ENCODE results near the gene LTC4S.
A peak's percentile ranks its signal among the peaks of the same experiment; 100 is the strongest.
"Not testable (repeated sequence)": the region's sequence is repeated elsewhere in the genome, so short reads cannot be mapped to it uniquely, and the experiment has no call there.

LTC4S gene, protein sequence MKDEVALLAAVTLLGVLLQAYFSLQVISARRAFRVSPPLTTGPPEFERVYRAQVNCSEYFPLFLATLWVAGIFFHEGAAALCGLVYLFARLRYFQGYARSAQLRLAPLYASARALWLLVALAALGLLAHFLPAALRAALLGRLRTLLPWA

DNA sequence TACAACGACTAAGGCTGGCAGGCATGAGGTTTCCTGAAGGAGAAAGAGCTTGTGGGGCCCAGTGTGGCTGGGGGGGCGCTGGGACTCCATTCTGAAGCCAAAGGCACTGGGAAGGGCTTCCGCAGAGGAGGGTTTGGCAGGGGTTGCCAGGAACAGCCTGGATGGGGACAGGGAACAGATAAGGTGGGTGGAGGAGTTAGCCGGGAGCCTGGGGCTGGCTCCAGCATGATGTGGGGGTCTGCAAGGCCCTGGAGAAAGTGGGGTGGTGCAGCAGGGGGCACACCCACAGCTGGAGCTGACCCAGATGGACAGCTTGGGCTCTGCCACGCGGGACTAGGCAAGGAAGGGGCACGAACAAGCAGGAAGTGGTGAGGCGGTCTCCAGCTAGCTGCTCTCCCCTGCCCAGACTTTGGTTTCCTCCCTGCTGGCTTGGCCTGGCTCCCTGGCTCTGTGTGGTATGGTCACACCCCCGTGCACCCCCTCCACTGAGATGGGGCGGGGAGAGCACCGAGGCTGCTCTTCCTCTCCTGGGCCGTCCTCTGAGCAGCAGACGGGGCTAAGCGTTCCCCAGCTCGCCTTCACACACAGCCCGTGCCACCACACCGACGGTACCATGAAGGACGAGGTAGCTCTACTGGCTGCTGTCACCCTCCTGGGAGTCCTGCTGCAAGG lies at the start of gene LTC4S:
Gene LTC4S (plus strand): TSS at position 519 of the 672 bp plus-strand sequence. CDS start 95 bp downstream, at position 614.
- DNase-seq (ENCODE audit: low read depth in 1 of 2, low spot score in 1 of 2): no peak

DNA sequence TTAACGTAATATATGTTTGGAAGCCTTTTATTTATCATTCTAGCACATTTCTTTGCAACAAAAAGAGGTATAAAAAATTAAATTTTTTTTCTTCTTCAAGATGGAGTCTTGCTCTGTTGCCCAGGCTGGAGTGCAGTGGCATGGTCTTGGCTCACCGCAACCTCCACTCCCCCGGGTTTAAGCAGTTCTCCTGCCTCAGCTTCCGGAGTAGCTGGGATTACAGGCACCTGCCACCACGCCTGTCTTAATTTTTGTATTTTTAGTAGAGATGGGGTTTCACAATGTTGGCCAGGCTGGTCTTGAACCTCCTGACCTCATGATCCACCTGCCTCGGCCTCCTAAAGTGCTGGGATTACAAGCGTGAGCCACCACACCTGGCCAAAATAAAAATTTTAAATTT lies 49.7 kb upstream of the LTC4S start:
- DNase-seq (ENCODE audit: low read depth in 1 of 2, low spot score in 1 of 2): not testable (repeated sequence)

DNA sequence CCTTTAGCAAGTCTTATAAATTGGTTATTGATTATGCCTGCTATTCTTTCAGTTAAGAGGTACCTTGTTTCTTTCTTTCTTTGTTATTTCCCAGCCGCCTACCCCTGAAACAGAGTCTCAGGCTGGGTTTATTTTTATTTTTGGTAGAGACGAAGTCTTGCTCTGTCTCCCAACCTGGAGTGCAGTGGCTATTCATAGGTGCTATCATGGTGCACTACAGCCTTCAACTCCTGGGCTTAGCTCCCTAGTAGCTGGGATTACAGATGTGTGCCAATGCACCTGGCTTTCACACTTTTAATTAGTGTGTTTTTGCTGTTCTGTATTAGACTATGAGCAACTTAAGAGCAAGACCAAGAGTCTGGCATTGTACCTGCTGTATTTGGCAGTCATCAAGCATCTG lies 46.9 kb upstream of the LTC4S start:
- DNase-seq (ENCODE audit: low read depth in 1 of 2, low spot score in 1 of 2): no peak

DNA sequence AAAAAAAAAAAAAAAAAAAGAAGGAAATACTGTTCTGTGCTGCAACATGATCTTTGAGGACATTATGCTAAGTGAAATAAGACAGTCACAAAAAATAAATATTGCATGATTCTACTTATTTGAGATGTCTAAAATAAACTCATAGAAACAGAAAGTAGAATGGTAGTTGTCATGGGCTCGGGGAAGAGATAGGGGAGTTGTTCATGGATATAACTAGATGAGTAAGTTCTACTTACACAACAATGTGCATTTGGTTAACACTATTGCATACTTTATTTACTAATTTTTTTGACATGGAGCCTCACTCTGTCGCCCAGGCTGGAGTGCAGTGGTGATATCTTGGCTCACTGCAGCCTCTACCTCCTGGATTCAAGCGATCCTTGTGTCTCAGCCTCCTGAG lies 46.0 kb upstream of the LTC4S start:
- DNase-seq (ENCODE audit: low read depth in 1 of 2, low spot score in 1 of 2): no peak

DNA sequence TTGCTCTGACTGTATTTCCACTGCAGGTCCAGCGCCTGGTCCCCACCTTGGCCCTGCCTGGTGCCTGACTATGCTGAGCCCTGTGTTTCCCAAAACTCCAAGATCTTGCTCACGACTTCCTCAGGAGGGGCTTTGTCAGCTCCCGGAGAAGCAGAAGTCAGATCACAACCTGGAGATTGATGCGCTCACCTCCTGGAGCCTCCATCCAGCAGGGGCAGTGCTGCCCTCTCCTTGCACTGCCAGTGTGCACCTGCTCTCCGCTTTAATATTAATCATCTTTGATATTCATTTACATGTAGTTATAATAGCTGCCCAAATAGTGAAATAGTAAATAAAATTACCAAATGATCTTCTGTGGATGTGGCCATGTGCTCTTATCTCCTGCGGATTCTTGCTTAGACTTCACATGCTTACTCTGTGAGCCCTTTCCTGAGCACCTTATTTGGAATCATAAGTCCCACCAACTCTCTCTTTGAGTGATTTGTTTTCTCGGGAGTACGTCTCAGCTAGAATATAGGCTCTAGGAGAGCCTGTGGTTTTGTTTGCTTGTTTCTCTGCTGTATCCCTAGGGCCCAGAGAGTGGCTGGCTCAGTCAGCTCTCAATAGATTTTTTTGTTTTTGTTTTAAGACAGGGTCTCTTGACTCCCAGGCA lies 43.8 kb upstream of the LTC4S start:
- DNase-seq (ENCODE audit: low read depth in 1 of 2, low spot score in 1 of 2): no peak

DNA sequence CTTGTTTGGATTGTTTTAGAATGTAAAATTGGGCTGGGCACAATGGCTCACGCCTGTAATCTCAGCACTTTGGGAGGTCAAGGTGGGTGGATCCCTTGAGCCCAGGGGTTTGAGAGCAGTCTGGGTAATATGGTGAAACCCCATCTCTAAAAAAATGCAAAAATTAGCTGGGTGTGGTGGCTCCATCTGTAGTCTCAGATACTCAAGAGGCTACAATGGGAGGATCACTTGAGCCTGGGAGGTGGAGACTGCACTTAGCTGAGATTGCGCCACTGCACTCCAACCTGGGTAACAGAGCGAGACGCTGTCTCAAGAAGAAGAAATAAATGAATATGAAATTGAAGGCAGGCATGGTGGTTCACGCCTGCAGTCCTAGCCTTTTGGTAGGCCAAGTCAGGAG lies 39.8 kb upstream of the LTC4S start:
- DNase-seq (ENCODE audit: low read depth in 1 of 2, low spot score in 1 of 2): no peak

DNA sequence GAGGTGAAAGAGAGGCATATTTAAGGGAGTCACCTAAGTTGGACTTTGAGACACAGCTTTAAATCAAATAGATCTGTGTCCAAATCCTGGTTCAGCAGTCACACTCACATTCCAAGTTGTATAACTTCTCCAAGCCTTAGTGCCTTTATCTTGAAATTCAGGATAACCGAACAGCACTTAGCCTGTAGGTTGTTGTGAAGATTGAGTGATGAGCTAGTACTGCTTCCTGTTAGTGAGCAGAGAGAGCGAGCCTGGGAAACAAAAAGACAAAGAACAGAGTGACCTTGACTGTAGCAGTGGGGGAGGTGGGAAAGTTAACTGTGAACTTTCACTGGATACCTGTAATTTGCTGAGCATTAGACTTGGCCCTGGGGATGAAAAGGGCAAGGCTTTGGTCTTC lies 38.8 kb upstream of the LTC4S start:
- no peak for DNase-seq (ENCODE audit: low read depth in 1 of 2, low spot score in 1 of 2)

DNA sequence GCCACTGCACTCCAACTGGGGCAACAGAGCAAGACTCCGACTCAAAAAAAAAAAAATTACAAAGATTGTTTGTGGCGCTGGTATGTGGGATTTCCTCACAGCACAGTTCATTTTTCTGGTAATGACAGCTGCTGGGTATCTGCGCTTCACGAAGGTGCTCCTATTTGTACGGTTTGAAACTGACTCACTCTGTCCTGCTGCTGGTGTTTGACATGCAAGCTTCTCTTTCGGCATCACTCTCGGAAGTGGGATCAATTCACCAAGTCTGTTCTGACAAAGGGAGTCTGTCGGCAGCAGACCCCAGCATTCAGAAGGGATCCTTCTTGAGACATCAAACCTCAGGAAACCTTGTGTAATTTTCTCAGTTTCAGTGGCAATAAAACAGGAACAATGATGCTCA lies 34.8 kb upstream of the LTC4S start:
- no peak for DNase-seq (ENCODE audit: low read depth in 1 of 2, low spot score in 1 of 2)

DNA sequence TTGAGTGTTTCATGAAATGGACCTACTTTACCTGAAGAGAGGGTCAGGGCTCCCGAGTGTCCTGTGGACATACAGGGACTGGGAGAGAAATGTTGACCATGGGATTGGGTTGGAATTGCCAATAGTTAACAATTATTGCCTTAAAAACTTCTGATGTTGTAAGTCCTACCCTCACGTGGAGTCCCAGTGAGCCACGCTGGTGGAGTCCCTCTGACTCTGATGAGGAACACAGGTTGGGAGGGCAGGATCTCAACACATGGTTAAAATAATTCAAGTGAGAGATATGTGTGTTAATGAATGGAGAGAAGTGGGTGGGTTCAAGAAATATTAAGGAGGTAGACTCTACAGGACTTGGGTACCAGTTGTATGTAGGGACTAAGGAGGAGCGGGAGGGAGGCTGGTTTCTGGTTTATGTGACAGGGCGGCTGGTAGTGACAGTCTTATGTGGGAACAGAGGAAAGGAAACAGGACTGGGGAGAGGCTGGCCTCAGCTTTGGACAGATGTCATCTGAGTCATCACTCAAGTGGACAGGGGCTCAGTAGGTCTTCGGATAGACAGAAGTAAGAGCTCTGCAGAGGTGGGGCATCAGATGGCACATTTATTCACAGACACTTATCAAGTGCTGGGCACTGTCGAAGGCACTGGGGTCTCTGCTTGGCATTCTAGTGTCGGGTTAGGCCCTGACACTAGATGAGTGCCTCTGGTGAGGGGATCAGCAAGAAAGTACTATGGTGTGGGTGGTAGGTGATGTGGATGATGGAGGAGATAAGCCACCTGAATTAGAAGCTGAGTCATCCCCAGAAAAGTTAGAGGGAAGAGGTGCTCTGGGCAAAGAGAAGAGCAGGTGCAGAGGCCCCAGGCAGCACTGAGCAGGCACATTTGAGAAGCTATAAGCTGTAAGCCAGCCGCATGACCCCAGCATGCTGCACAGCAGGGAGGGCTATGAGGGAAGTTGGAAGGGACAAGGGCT lies 33.9 kb upstream of the LTC4S start:
- DNase-seq (ENCODE audit: low read depth in 1 of 2, low spot score in 1 of 2): peak in 1 of 2 donors; percentile 23

DNA sequence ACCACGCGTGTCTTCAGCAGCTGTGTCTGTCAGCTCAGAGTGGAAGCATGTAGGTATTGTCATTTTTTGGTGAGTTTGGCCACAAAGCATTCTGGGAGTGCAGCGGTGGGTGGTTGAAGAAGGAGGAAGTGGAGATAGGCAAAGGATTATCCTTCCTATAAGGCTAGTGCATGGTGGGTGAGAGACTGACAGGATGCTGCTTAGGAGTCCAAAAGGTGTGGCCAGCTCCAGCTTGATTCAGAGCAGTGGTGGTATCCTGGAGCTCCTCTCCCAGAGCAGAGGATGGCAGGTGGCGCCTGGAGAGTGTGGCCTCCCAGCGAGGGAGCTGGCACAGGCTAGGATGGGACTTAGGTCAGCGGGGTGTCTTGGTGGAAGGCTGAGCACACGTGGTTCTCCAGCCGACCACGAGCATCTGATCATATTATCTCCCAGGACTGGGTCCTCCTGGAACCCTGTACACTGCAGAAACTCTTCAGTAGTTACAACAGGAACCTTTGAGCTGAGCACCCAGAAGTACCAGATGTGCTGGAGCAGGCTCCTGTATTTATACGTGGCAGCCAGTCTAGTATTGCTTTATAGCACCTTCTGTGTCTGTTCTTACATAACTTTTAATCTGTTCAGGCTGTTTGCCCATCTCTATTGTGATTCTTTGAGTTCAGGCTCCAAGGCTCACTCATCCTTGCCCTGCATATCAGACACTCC lies 31.6 kb upstream of the LTC4S start:
- no peak for DNase-seq (ENCODE audit: low read depth in 1 of 2, low spot score in 1 of 2)

DNA sequence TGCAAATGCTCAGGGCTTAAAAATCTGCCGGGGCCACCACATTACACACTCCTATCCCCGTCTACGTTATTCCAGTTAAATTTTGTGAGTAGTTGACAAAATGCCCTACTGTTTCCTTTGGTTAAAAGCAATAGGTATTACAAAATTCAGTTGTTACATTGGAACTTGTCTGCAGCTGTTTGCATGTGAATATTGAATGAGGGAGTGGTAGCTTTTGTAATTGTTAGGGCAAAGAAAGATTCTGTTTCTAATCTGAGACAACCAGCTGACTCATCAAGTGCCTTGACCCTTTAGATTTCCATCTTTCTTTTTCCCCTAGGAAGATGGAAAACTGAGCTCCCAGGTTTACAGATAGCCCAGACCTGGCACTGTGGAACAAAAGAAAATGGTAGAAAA lies 31.0 kb upstream of the LTC4S start:
- DNase-seq (ENCODE audit: low read depth in 1 of 2, low spot score in 1 of 2): no peak

DNA sequence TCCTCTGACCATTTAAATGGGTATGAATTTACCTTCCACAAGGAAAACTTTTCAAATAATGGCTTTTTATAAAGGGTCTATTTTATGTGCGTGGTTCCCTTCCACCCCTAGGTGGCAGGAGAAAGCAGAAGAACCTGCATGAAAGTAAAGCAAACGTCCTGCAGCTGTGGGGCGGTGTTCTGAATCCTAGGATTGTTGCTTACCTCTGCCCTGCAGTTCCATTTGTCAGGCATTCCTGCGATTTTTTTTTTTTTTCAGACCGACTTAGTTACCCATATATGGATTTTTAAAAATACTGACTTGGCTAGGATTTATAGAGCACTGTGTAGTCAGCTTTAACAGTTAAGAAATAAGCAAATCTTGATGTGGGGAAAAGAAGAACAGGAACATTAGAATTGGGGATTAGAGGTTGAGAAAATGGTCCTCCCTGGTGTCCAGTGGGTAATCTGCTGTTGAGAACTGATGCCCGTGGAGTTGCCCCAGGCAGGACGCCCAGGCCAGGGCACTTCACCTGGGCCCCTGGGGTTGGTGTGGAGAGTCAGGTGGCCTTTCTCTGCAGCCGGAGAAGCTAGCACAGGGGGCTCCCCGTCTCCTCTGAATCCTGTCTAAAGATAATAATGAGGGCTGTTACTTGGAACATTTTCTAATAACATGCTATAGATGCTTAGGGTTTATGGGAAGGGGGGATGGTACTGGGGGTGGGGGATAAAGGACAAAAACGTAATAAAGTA lies 30.4 kb upstream of the LTC4S start:
- peak in 1 of 2 donors; percentile 39 for DNase-seq (ENCODE audit: low read depth in 1 of 2, low spot score in 1 of 2)

DNA sequence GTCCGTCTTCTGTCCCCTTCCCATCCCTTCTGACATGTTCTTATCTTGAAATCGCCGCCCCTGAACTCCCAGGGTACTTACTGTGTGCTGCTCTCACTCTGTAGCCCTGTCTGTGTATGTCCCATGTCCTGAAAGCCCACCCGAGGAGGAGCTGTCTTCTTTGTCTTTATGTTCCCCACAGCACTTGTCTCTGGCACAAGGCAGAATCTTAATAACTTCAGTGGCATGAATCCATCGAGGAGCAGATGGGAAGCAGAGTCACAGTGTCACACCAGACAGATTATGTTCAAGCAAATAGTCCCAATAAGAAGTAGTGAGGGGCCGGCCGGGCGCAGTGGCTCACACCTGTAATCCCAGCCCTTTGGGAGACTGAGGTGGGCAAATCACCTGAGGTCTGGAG lies 29.7 kb upstream of the LTC4S start:
- no peak for DNase-seq (ENCODE audit: low read depth in 1 of 2, low spot score in 1 of 2)

DNA sequence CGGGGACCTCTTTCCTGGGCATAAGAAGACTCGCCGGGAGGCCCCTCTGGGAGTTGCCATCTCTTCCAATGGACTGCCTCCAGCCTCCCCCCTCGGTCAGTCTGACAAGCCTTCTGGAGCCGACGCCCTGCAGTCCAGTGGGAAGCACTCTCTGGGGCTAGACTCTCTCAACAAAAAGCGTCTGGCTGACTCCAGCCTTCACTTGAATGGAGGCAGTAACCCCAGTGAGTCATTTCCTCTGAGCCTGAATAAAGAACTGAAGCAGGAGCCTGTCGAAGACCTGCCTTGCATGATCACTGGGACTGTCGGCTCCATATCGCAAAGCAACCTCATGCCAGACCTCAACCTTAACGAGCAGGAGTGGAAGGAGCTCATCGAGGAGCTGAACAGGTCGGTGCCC lies 28.4 kb upstream of the LTC4S start:
- DNase-seq (ENCODE audit: low read depth in 1 of 2, low spot score in 1 of 2): no peak

DNA sequence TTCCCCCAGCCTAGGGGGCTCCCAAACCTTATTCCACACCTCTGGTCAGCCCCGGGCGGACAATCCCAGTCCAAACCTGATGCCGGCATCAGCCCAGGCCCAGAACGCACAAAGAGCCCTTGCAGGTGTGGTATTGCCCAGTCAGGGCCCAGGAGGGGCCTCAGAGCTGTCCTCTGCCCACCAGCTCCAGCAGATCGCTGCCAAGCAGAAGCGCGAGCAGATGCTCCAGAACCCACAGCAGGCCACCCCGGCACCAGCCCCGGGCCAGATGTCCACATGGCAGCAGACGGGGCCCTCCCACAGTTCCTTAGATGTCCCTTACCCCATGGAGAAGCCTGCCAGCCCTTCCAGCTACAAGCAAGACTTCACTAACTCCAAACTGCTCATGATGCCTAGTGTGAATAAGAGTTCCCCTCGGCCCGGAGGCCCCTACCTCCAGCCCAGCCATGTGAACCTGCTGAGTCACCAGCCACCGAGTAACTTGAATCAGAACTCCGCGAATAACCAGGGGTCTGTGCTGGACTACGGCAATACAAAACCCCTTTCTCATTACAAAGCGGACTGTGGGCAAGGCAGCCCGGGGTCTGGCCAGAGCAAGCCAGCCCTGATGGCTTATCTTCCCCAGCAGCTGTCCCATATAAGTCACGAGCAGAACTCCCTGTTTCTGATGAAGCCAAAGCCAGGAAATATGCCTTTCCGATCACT lies 27.6 kb upstream of the LTC4S start:
- DNase-seq (ENCODE audit: low read depth in 1 of 2, low spot score in 1 of 2): no peak

DNA sequence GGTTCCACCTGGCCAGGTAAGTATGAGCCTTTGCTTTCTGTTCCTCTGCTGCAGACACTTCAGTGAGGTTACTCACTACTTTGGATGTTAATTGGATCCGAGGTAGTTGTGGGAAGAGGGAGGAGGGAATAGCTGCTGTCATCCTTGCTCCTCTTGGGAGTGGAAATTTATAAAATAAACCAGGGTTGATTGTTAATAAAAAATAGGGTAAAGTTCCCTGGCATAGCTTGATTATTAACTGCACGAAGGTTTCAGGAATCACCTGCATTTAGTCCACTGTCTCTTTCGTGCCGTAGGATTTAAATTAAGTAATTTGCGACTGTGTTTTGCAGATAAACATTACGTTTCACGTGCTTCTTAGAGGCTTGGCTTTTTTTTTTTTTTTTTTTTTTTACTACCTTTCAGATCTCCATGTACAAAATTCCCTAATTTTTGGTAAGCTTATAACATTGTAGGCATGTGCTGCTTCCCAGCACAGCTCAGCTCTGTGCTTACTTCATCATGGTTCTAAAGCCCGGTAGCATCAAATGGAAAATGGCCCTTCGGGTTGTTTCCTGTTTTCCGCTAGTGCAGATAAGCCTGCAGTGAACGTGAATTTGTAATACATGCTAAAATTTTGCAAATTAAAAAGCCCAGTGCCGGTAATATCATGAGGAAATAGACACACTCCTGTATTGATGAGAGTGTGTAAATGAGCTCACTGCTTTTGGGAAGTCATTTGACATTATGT lies 26.9 kb upstream of the LTC4S start:
- no peak for DNase-seq (ENCODE audit: low read depth in 1 of 2, low spot score in 1 of 2)

DNA sequence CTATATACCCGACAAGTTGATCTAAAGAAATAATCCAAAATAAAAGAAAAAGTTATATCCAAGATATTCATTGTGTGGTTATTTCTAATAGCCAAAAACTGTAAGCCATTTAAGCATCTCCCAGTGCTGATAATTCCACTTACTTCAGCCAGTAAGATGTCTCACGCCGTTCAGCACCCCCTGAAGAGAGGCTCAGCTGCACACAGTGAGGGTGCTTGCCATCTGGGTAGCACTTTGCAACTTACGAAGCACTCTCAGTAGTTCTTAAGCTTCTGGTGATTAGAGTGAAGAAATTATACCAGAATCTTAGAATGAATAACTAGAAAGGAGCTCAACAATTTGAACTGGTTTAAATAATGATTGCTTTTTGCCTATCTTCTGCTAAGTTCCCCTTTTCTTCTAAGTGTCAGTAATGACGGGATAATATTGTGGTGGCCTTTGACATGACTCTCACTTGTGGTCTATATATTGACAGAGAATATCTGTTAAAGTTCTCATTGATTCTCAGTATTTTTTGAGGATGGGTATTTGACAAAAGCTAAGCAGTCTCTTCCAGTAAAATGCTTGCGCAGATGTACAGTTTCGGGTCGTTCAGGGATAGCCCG lies 26.2 kb upstream of the LTC4S start:
- no peak for DNase-seq (ENCODE audit: low read depth in 1 of 2, low spot score in 1 of 2)

DNA sequence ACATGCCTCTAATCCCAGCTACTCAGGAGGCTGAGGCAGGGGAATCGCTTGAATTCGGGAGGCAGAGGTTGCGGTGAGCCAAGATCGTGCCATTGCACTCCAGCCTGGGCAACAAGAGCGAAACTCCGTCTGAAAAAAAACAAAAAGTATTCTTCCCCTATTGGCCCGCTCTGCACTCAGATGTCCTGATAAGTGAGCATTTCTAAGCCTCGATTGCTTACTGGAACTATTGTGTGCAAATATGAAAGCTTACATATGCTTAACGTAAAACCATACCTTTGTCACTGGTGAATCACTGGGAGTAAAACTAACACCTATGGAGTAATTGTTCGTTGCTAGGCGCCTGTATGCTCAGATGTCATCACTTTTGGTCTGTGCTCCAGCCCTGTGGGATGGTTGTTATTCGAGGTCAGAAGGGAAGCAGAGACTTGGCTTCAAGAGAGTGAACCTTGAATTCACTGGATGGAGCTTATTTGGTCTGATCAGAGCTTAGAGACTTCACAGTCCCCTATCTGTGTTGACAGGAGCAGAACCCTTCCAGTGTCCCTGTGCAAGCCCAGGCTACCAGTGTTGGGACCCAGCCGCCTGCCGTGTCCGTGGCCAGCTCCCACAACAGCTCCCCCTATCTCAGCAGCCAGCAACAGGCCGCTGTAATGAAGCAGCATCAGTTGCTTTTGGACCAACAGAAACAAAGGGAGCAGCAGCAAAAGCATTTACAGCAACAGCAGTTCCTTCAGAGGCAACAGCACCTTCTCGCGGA lies 25.3 kb upstream of the LTC4S start:
- DNase-seq (ENCODE audit: low read depth in 1 of 2, low spot score in 1 of 2): no peak
